Activated naive CD4-positive, alpha-beta T cell treated with anti-CD3 and anti-CD28 coated beads, Interleukin-2, amount 50 U/mL, for 24 hours (primary cell): ENCODE measurements around the gene VSIR.

Experiments
- H3K27ac Mint-ChIP-seq: one replicate; pipeline ENCODE4 v1.8.0; 2021; ENCODE audit warnings: mild to moderate bottlenecking, mixed read lengths
- H3K27me3 Mint-ChIP-seq: one replicate; pipeline ENCODE4 v1.8.0; 2021; ENCODE audit warnings: mixed read lengths
- H3K36me3 Mint-ChIP-seq: one replicate; pipeline ENCODE4 v1.8.0; 2021; ENCODE audit warnings: mixed read lengths
- H3K4me1 Mint-ChIP-seq: one replicate; pipeline ENCODE4 v1.8.0; 2021; ENCODE audit warnings: mixed read lengths
- H3K4me3 Mint-ChIP-seq: one replicate; pipeline ENCODE4 v1.8.0; 2021; ENCODE audit warnings: mild to moderate bottlenecking, mixed read lengths
- H3K9me3 Mint-ChIP-seq: one replicate; pipeline ENCODE4 v1.8.0; 2021; ENCODE audit warnings: mixed read lengths

The VSIR gene

DNA sequence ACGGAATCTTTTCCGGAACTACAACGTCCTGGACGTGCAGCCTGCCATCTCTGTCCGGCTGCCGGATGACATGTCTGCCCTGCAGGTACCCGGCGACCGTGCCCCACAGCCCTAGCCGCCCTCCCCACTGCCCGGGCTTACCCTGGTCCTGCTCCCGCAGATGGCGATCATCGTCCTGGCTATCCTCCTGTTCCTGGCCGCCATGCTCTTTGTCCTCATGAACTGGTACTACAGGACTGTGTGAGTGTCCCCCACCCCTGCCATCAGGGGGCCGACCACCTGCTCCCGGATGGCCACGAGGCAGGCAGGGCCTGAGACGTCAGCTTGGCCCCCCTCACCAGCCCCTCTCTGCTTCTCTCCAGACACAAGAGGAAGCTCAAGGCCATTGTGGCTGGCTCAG lies 38.0 kb upstream of the VSIR start:
- Mint-ChIP-seq H3K27me3 (no peaks in the 10 kb centered on the region), H3K27ac (no peak overlapping the region), H3K4me1 (no peaks in the 10 kb centered on the region), H3K9me3 (no peaks in the 10 kb centered on the region), H3K4me3 (no peak overlapping the region), H3K36me3 (no peaks in the 10 kb centered on the region)

DNA sequence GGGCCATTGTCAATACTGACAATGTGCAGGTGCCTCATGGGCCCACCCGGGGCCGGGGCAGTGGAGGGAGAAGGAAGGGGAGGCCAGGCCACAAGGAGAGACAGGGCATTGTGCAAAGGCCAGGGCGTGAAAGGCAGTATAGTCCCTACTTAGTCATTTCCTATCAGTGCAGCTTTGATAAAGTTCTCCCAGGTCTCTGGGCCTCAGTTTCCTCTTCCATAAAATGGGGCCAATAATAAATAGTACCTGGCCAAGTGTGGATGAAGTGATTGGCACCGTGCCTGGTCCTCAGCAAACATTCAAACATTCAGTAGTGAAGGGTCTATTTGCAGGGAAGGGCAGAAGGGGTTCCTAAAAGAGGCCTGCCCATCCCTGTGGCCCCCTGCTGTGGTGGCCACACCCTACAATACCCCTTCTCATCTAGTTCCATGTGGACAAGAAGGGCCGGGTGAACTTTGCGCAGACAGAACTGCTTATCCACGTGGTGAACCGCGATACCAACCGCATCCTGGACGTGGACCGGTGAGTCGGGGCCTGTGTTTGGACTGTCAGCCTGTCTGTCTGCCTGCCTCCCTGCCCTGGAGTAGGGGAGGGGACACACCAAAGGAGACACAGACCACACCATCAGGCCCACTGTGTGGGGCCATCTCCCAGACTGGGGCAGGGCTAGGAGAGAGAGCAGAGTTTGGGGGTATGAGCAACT lies 36.9 kb upstream of the VSIR start:
- no peak overlapping the region for H3K4me3 Mint-ChIP-seq
- H3K36me3 Mint-ChIP-seq = no peaks in the 10 kb centered on the region
- H3K9me3 Mint-ChIP-seq = no peaks in the 10 kb centered on the region
- no peak overlapping the region for H3K27ac Mint-ChIP-seq
- no peaks in the 10 kb centered on the region for H3K27me3 Mint-ChIP-seq
- no peaks in the 10 kb centered on the region for H3K4me1 Mint-ChIP-seq

DNA sequence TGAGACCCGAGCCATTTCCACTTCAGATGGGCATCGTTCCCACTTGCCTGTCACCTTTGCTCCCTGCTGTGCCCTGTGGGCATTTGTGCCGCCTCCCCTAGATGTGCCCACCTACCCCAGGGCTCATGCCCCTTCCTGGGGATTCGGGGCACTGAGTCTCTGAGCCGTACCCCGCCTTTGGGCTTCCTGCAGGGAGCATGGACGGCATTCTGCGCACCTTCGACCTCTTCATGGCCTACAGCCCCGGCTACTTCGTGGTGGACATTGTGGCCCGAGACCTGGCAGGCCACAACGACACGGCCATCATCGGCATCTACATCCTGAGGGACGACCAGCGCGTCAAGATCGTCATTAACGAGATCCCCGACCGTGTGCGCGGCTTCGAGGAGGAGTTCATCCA lies 36.3 kb upstream of the VSIR start:
- Mint-ChIP-seq H3K36me3 (no peaks in the 10 kb centered on the region), H3K4me3 (no peak overlapping the region), H3K27ac (no peak overlapping the region), H3K27me3 (no peaks in the 10 kb centered on the region), H3K9me3 (no peaks in the 10 kb centered on the region), H3K4me1 (no peaks in the 10 kb centered on the region)

DNA sequence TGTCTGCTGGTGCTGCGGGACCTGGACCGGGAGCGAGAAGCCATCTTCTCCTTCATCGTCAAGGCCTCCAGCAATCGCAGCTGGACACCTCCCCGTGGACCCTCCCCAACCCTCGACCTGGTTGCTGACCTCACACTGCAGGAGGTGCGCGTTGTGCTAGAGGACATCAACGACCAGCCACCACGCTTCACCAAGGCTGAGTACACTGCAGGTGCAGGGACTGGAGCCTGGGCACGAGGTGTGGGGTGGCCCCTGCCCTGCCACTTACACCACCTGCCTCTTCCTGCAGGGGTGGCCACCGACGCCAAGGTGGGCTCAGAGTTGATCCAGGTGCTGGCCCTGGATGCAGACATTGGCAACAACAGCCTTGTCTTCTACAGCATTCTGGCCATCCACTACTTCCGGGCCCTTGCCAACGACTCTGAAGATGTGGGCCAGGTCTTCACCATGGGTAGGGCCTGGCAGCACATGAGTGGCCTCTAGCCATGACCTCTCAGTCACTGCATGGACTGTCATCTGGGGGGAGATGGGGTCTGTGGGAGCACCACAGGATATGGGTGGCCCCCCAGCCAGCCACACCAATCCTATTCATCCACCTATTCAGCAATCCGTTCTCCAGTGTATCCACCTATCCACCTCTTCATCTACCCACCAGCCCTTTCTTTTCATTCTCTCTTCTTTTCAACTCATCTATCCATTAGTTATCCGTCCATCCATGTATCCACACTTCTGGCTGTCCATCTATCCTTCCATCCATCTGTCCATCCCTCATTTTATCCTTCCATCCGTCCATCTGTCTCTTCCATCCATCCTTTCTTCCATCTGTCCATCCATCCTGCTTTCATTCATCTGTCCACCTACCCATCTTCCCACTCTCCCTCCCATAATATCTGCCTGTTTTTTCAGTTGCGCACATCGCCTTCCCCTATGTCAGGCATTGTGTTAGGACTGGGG lies 34.5 kb upstream of the VSIR start:
- Mint-ChIP-seq H3K4me1 (no peaks in the 10 kb centered on the region), H3K27ac (no peak overlapping the region), H3K9me3 (no peaks in the 10 kb centered on the region), H3K36me3 (no peaks in the 10 kb centered on the region), H3K27me3 (no peaks in the 10 kb centered on the region), H3K4me3 (no peak overlapping the region)

GRCh38 chr10:71806704-71807556 lies 33.6 kb upstream of the VSIR start:
- Mint-ChIP-seq H3K27ac (no peak overlapping the region), H3K4me3 (no peak overlapping the region), H3K9me3 (no peaks in the 10 kb centered on the region), H3K27me3 (no peaks in the 10 kb centered on the region), H3K4me1 (no peaks in the 10 kb centered on the region), H3K36me3 (no peaks in the 10 kb centered on the region)

DNA sequence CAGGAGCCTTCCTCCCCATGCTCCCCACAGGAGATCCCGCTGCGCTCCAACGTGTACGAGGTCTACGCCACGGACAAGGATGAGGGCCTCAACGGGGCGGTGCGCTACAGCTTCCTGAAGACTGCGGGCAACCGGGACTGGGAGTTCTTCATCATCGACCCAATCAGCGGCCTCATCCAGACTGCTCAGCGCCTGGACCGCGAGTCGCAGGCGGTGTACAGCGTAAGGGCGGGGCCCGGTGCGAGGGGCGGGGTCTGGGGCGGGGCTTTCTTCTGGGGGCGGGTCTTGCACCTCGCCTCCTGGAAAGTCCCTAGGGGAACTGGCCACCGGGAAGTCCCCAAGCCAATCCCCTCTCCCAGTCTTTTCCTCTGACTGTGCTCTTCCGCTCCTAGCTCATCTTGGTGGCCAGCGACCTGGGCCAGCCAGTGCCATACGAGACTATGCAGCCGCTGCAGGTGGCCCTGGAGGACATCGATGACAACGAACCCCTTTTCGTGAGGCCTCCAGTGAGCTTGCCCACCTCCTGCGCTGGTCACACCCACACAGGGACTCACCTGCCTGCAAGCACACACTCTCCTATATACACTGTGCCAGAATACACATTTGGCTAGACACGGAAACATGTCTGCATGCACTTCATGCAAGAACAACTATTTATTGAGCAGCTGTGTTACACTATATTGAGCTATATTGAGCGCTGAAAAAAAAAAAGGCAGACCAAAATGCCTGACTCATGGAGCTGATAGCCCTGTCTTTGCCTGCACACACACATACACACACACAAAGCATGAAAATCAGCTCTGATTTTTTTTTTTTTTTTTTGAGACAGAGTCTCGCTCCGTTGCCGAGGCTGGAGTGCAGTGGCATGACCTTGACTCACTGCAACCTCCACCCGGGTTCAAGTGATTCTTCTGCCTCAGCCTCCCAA lies 32.7 kb upstream of the VSIR start:
- no peak overlapping the region for H3K4me3 Mint-ChIP-seq
- H3K27ac Mint-ChIP-seq = no peak overlapping the region
- no peaks in the 10 kb centered on the region for H3K36me3 Mint-ChIP-seq
- H3K27me3 Mint-ChIP-seq = no peaks in the 10 kb centered on the region
- no peaks in the 10 kb centered on the region for H3K9me3 Mint-ChIP-seq
- no peaks in the 10 kb centered on the region for H3K4me1 Mint-ChIP-seq

DNA sequence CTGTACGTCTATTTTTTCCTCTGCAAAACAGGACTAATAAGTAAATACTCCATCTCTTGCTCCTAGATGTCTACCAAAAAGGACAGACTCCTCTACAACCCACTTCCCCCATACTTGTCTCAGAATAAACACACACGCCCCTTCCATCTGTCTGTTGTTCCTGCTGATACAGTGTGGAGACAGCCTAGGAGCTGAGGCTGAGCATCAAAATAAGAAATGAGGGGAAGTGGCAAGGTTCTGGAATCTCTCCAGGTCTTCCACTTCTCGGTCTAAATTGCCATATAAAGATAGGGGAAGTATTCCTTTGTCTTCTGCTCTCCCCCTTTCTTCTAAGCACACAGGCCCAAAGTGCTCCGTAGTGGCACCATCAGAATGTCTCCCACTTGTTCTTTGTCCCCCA lies 30.8 kb upstream of the VSIR start:
- no peak overlapping the region for H3K27ac Mint-ChIP-seq
- H3K27me3 Mint-ChIP-seq = no peaks in the 10 kb centered on the region
- no peaks in the 10 kb centered on the region for H3K36me3 Mint-ChIP-seq
- no peak overlapping the region for H3K4me3 Mint-ChIP-seq
- H3K9me3 Mint-ChIP-seq = no peaks in the 10 kb centered on the region
- H3K4me1 Mint-ChIP-seq = no peaks in the 10 kb centered on the region

DNA sequence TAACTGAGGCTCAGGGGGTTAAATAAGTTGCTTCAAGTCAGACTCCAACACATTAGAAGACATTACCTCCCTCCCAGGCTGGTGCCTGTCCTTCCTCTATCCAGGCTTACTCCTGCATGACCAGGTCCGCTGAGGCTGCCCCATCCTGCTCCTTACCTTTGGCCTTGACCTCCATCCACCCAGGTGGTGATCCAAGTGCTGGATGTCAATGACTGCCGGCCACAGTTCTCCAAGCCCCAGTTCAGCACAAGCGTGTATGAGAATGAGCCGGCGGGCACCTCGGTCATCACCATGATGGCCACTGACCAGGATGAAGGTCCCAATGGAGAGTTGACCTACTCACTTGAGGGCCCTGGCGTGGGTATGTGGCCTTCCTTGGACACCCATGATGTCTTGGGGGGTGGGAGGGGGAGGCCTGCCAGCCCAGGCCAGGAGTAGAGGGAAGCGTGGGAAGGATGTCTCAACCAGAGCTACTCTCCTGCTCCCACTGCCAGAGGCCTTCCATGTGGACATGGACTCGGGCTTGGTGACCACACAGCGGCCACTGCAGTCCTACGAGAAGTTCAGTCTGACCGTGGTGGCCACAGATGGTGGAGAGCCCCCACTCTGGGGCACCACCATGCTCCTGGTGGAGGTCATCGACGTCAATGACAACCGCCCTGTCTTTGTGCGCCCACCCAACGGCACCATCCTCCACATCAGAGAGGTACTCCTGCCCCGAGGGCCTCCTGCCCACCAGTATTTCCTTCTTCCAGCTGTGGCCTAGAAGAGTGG lies 29.6 kb upstream of the VSIR start:
- Mint-ChIP-seq H3K9me3 (no peaks in the 10 kb centered on the region), H3K36me3 (no peaks in the 10 kb centered on the region), H3K4me3 (no peak overlapping the region), H3K27ac (no peak overlapping the region), H3K4me1 (no peaks in the 10 kb centered on the region), H3K27me3 (no peaks in the 10 kb centered on the region)

GRCh38 chr10:71802235-71802634 lies 28.9 kb upstream of the VSIR start:
- Mint-ChIP-seq H3K4me3 (no peak overlapping the region), H3K9me3 (no peaks in the 10 kb centered on the region), H3K27me3 (no peaks in the 10 kb centered on the region), H3K36me3 (no peaks in the 10 kb centered on the region), H3K27ac (no peak overlapping the region), H3K4me1 (peaks cover 6% of the 10 kb centered on the region)

DNA sequence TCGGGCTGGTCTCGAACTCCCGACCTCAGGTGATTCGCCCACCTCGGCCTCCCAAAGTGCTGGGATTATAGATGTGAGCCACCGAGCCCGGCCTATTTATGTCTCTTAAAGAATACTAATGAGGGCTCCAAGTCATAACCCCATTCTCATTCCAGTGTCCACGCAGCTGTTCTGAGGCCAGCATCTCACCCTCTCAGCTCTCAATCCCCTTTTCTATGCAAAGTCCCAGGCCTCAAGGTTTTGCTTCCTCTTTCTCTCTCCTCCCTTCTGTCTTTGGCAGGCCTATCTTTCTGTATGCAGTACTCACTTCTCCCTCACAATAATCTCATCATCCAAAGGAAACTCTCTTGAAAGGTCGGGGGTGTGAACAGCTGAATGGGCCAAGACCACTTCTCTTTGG lies 28.0 kb upstream of the VSIR start:
- Mint-ChIP-seq H3K27ac (no peak overlapping the region), H3K9me3 (no peaks in the 10 kb centered on the region)

DNA sequence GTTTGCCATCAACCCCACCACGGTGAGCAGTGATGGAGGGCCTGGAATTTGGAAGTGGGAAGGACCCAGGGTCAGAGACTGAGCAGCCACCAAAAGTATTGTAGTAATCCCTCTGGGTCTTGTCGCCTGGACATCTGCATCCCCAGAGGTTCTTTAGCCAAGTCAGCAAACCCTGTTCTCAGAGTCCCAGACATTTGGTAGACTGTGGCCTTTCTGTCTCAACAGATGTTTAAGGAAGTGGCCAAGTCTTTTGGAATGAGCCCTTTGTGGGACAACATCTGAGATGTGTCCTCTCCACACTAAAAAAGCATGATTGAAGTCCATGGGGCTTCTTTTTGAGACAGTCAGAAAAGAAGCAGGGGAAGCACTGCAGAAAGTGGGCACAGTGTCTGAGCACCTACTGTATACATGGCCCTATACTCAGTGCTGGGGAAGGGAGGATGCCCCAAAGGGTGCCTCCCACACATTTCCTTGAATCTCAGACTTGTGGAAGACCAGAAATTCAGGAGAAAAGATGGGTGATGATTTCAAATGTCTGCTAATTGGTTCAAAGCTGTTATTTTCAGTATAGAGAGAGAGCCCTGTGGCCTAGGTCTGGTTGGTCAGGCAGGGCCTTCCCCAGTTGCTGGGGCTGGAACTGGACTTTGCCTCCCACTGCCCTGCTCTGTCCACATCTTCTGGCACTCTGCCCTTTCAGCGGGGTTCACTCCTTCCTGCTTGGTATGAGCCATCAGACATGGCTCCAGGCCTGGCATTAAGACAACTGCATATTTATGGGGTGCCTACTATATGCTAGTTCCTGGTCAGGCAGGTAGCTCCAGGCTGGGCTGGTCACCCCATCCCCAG lies 26.5 kb upstream of the VSIR start:
- H3K36me3 Mint-ChIP-seq = no peaks in the 10 kb centered on the region
- no peaks in the 10 kb centered on the region for H3K27me3 Mint-ChIP-seq
- H3K4me3 Mint-ChIP-seq = no peak overlapping the region
- H3K27ac Mint-ChIP-seq = no peak overlapping the region
- H3K9me3 Mint-ChIP-seq = no peaks in the 10 kb centered on the region
- H3K4me1 Mint-ChIP-seq = peaks cover 10% of the 10 kb centered on the region

More for the DNA sequence above, 28.0 kb upstream of the VSIR start:
- Mint-ChIP-seq H3K36me3 (no peaks in the 10 kb centered on the region), H3K4me1 (peaks cover 10% of the 10 kb centered on the region), H3K4me3 (no peak overlapping the region), H3K27me3 (no peaks in the 10 kb centered on the region)

DNA sequence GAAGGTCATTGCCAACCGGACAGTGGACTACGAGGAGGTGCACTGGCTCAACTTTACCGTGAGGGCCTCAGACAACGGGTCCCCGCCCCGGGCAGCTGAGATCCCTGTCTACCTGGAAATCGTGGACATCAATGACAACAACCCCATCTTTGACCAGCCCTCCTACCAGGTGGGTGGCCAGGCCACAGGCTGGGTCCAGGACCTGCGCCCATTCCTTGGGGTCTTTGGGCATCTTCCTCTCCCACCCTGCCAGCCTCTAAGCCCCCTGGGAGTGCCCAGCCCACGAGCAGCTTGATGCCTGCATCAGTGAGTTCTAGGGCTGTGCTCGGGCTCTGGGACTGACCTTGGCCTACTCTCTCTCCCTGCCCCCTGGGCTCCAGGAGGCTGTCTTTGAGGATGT lies 25.8 kb upstream of the VSIR start:
- Mint-ChIP-seq H3K4me3 (no peak overlapping the region), H3K9me3 (no peaks in the 10 kb centered on the region), H3K4me1 (peaks cover 10% of the 10 kb centered on the region), H3K27me3 (no peaks in the 10 kb centered on the region), H3K27ac (no peak overlapping the region), H3K36me3 (no peaks in the 10 kb centered on the region)

DNA sequence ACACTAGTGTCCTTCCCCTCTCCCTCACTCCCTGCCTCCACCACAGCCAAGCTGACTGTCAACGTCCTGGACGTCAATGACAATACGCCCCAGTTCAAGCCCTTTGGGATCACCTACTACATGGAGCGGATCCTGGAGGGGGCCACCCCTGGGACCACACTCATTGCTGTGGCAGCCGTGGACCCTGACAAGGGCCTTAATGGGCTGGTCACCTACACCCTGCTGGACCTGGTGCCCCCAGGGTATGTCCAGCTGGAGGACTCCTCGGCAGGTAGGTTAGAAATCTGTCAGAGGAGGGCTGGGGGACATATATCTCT lies 24.9 kb upstream of the VSIR start:
- Mint-ChIP-seq H3K9me3 (no peaks in the 10 kb centered on the region), H3K4me1 (peaks cover 10% of the 10 kb centered on the region), H3K36me3 (peaks cover 2% of the 10 kb centered on the region), H3K4me3 (no peak overlapping the region), H3K27ac (no peak overlapping the region), H3K27me3 (no peaks in the 10 kb centered on the region)
